ENCODE results near the gene TRABD2B. TPM values are rescaled to one million over a fixed set of nuclear protein-coding genes. Genes with fewer than 3 reads are reported as not detected.

The TRABD2B gene
- total RNA-seq, 4 donors from 2014 or later: 0.35 to 2.5 (median 0.88) TPM

- TF ChIP-seq POLR2A (IDR thresholded peaks at IDR 0.05) (no peak), CTCF (IDR thresholded peaks at IDR 0.05) (no peak)
- Histone ChIP-seq H3K4me1 (peaks cover 0 to 17% (median 5%) of the 10 kb centered on the region in 4 donors), H3K27ac (no peak overlapping the region)
Observed at GRCh38 chr1:47915677-47916353, 81.4 kb downstream of the TRABD2B start.

GRCh38 chr1:47914952-47915676 lies 82.1 kb downstream of the TRABD2B start:
- no peak overlapping the region for H3K27ac ChIP-seq
- no peaks in the 10 kb centered on the region for H3K27me3 ChIP-seq
- H3K4me1 ChIP-seq: peaks cover 0 to 17% (median 5%) of the 10 kb centered on the region in 4 donors
- TF ChIP-seq CTCF (IDR thresholded peaks at IDR 0.05) (no peak), POLR2A (IDR thresholded peaks at IDR 0.05) (no peak)
- no peak for DNase-seq
- no peak overlapping the region for H3K4me3 ChIP-seq
- H3K36me3 ChIP-seq: no peaks in the 10 kb centered on the region
- H3K9me3 ChIP-seq: no peaks in the 10 kb centered on the region

More at GRCh38 chr1:47915677-47916353, 81.4 kb downstream of the TRABD2B start:
- no peaks in the 10 kb centered on the region for H3K27me3 ChIP-seq
- no peaks in the 10 kb centered on the region for H3K36me3 ChIP-seq
- no peak overlapping the region for H3K4me3 ChIP-seq
- no peak for DNase-seq
- no peaks in the 10 kb centered on the region for H3K9me3 ChIP-seq

GRCh38 chr1:47914218-47914938 lies 82.8 kb downstream of the TRABD2B start:
- H3K9me3 ChIP-seq: no peaks in the 10 kb centered on the region
- H3K4me1 ChIP-seq: peaks cover 0 to 17% (median 5%) of the 10 kb centered on the region in 4 donors
- no peaks in the 10 kb centered on the region for H3K36me3 ChIP-seq
- H3K27ac ChIP-seq: no peak overlapping the region
- no peak for DNase-seq
- H3K4me3 ChIP-seq: no peak overlapping the region
- no peaks in the 10 kb centered on the region for H3K27me3 ChIP-seq
- TF ChIP-seq CTCF (IDR thresholded peaks at IDR 0.05): no peak
- no peak for TF ChIP-seq POLR2A (IDR thresholded peaks at IDR 0.05)

GRCh38 chr1:47913225-47913823 lies 83.9 kb downstream of the TRABD2B start:
- Histone ChIP-seq H3K27me3 (no peaks in the 10 kb centered on the region), H3K36me3 (no peaks in the 10 kb centered on the region), H3K4me1 (peaks cover 0 to 12% (median 2%) of the 10 kb centered on the region in 4 donors), H3K4me3 (no peak overlapping the region), H3K9me3 (no peaks in the 10 kb centered on the region), H3K27ac (no peak overlapping the region)
- TF ChIP-seq CTCF (IDR thresholded peaks at IDR 0.05): no peak
- no peak for TF ChIP-seq POLR2A (IDR thresholded peaks at IDR 0.05)
- no peak for DNase-seq

- no peaks in the 10 kb centered on the region for H3K36me3 ChIP-seq
- peaks cover 0 to 9% (median 2%) of the 10 kb centered on the region in 4 donors for H3K4me1 ChIP-seq
- H3K4me3 ChIP-seq: no peak overlapping the region
- TF ChIP-seq POLR2A (IDR thresholded peaks at IDR 0.05) (no peak), CTCF (IDR thresholded peaks at IDR 0.05) (no peak)
- H3K27ac ChIP-seq: no peak overlapping the region
- H3K27me3 ChIP-seq: no peaks in the 10 kb centered on the region
- no peak for DNase-seq
- H3K9me3 ChIP-seq: no peaks in the 10 kb centered on the region
Observed at GRCh38 chr1:47912756-47913155, 84.4 kb downstream of the TRABD2B start.
